Skeletal muscle tissue (tissue), 4 donors: ENCODE results near the gene GORASP2. TPM values are rescaled to one million over a fixed set of nuclear protein-coding genes. Genes with fewer than 3 reads are reported as not detected.
A peak's percentile ranks its signal among the peaks of the same experiment; 100 is the strongest.

ENCODE experiments used
- H3K27ac ChIP-seq: one replicate; pipeline ENCODE4 v1.7.0; 2013; ENCODE audit warnings: mild to moderate bottlenecking, low read depth, low read length, inconsistent platforms
- H3K27me3 ChIP-seq, 3 donors: one replicate each; pipeline ENCODE4 v1.7.0; 2013; ENCODE audit warnings: low read length in 3 of 3; ENCODE audit not compliant: control insufficient read depth in 3 of 3, insufficient read depth in 3 of 3
- H3K36me3 ChIP-seq, 3 donors: one replicate each; pipeline ENCODE4 v1.7.0; 2013; ENCODE audit warnings: low read length in 3 of 3; ENCODE audit not compliant: control insufficient read depth in 3 of 3, insufficient read depth in 3 of 3
- H3K4me1 ChIP-seq, 3 donors: one replicate each; pipeline ENCODE4 v1.7.0; 2013; ENCODE audit warnings: low read length in 3 of 3, mild to moderate bottlenecking in 3 of 3; ENCODE audit not compliant: control insufficient read depth in 3 of 3, insufficient read depth in 3 of 3
- H3K4me3 ChIP-seq, 3 donors: one replicate each; pipeline ENCODE4 v1.7.0; 2013; ENCODE audit warnings: low read length in 3 of 3
- H3K9ac ChIP-seq, 3 donors: one replicate each; pipeline ENCODE4 v1.7.0; 2013; ENCODE audit warnings: low read length in 3 of 3, mild to moderate bottlenecking in 3 of 3, moderate library complexity in 2 of 3, low read depth in 1 of 3
- H3K9me3 ChIP-seq, 3 donors: one replicate each; pipeline ENCODE4 v1.7.0; 2013; ENCODE audit warnings: low read length in 3 of 3; ENCODE audit not compliant: control insufficient read depth in 3 of 3
- total RNA-seq: library from RNA; depleted of rRNA; stranded (reverse); fragments of >200 nt; gene quantifications from one replicate; pipeline ENCODE4 v1.2.3, GENCODE V29; 2014
- donor health status: Osteomylitis.

GORASP2 gene
- total RNA-seq, 1 donor from 2014 or later: 22.4 TPM

GRCh38 chr2:170972296-170973224, 43.5 kb downstream of the GORASP2 start:
- Histone ChIP-seq H3K9ac (peak overlapping the region in 1 of 3 donors; percentile 38), H3K9me3 (no peaks in the 10 kb centered on the region), H3K4me1 (peaks cover 0 to 8% (median 6%) of the 10 kb centered on the region in 3 donors), H3K27ac (no peak overlapping the region), H3K36me3 (peaks cover 2 to 7% (median 3%) of the 10 kb centered on the region in 3 donors), H3K27me3 (no peaks in the 10 kb centered on the region), H3K4me3 (peak overlapping the region; percentile 66 to 85 (median 84))

- H3K36me3 ChIP-seq: peaks cover 0 to 2% (median 1%) of the 10 kb centered on the region in 3 donors
- H3K4me1 ChIP-seq: peaks cover 0 to 8% (median 6%) of the 10 kb centered on the region in 3 donors
- no peaks in the 10 kb centered on the region for H3K9me3 ChIP-seq
- H3K4me3 ChIP-seq: peak overlapping the region; percentile 66 to 85 (median 84)
- H3K27me3 ChIP-seq: no peaks in the 10 kb centered on the region
- H3K27ac ChIP-seq: no peak overlapping the region
- H3K9ac ChIP-seq: peak overlapping the region; percentile 34 to 80 (median 57)
Observed at GRCh38 chr2:170973225-170973491, 44.1 kb downstream of the GORASP2 start.

- H3K27ac ChIP-seq: peak overlapping the region; percentile 23
- H3K4me3 ChIP-seq: peak overlapping the region; percentile 78 to 85 (median 84)
- H3K27me3 ChIP-seq: no peaks in the 10 kb centered on the region
- no peaks in the 10 kb centered on the region for H3K9me3 ChIP-seq
- H3K9ac ChIP-seq: peak overlapping the region; percentile 75 to 80 (median 79)
- H3K4me1 ChIP-seq: peaks cover 0 to 8% (median 6%) of the 10 kb centered on the region in 3 donors
- no peaks in the 10 kb centered on the region for H3K36me3 ChIP-seq
Observed at GRCh38 chr2:170973492-170974303, 44.6 kb downstream of the GORASP2 start.

GRCh38 chr2:170974304-170974993, 45.4 kb downstream of the GORASP2 start:
- peaks cover 0 to 8% (median 6%) of the 10 kb centered on the region in 3 donors for H3K4me1 ChIP-seq
- no peak overlapping the region for H3K27ac ChIP-seq
- H3K27me3 ChIP-seq: no peaks in the 10 kb centered on the region
- H3K9me3 ChIP-seq: no peaks in the 10 kb centered on the region
- peak overlapping the region in 2 of 3 donors; percentile 78 to 85 for H3K4me3 ChIP-seq
- H3K36me3 ChIP-seq: no peaks in the 10 kb centered on the region
- no peak overlapping the region for H3K9ac ChIP-seq

GRCh38 chr2:170975127-170975942, 46.3 kb downstream of the GORASP2 start:
- no peak overlapping the region for H3K27ac ChIP-seq
- no peak overlapping the region for H3K9ac ChIP-seq
- no peaks in the 10 kb centered on the region for H3K9me3 ChIP-seq
- no peaks in the 10 kb centered on the region for H3K36me3 ChIP-seq
- H3K4me3 ChIP-seq: no peak overlapping the region
- H3K27me3 ChIP-seq: no peaks in the 10 kb centered on the region
- H3K4me1 ChIP-seq: peaks cover 0 to 8% (median 6%) of the 10 kb centered on the region in 3 donors

GRCh38 chr2:170975943-170976270, 46.9 kb downstream of the GORASP2 start:
- H3K4me1 ChIP-seq: peaks cover 0 to 8% (median 6%) of the 10 kb centered on the region in 3 donors

GRCh38 chr2:170984079-170984478, 55.0 kb downstream of the GORASP2 start:
- no peaks in the 10 kb centered on the region for H3K4me1 ChIP-seq
- H3K4me3 ChIP-seq: no peak overlapping the region
- no peaks in the 10 kb centered on the region for H3K9me3 ChIP-seq
- H3K36me3 ChIP-seq: peaks cover 0 to 3% (median 0%) of the 10 kb centered on the region in 3 donors
- no peaks in the 10 kb centered on the region for H3K27me3 ChIP-seq
- H3K27ac ChIP-seq: no peak overlapping the region
- no peak overlapping the region for H3K9ac ChIP-seq

More at GRCh38 chr2:170975943-170976270, 46.9 kb downstream of the GORASP2 start:
- Histone ChIP-seq H3K36me3 (no peaks in the 10 kb centered on the region), H3K27ac (no peak overlapping the region), H3K9me3 (no peaks in the 10 kb centered on the region), H3K4me3 (no peak overlapping the region), H3K9ac (no peak overlapping the region), H3K27me3 (no peaks in the 10 kb centered on the region)

- H3K4me1 ChIP-seq: no peaks in the 10 kb centered on the region
- H3K27ac ChIP-seq: no peak overlapping the region
- no peaks in the 10 kb centered on the region for H3K27me3 ChIP-seq
- no peak overlapping the region for H3K4me3 ChIP-seq
- no peaks in the 10 kb centered on the region for H3K9me3 ChIP-seq
- no peak overlapping the region for H3K9ac ChIP-seq
- peaks cover 0 to 3% (median 0%) of the 10 kb centered on the region in 3 donors for H3K36me3 ChIP-seq
Observed at GRCh38 chr2:170985407-170985806, 56.4 kb downstream of the GORASP2 start.

GRCh38 chr2:170986566-170987258, 57.7 kb downstream of the GORASP2 start:
- Histone ChIP-seq H3K9ac (no peak overlapping the region), H3K36me3 (peaks cover 0 to 3% (median 0%) of the 10 kb centered on the region in 3 donors), H3K9me3 (no peaks in the 10 kb centered on the region), H3K4me3 (no peak overlapping the region), H3K4me1 (no peaks in the 10 kb centered on the region), H3K27me3 (no peaks in the 10 kb centered on the region), H3K27ac (no peak overlapping the region)
